Measurements from ENCODE around the gene DOHH.
A peak's percentile ranks its signal among the peaks of the same experiment; 100 is the strongest.
"Not testable (repeated sequence)": the region's sequence is repeated elsewhere in the genome, so short reads cannot be mapped to it uniquely, and the experiment has no call there.

The DOHH gene

GRCh38 chr19:3459089-3459881 is 41.2 kb downstream of the DOHH start:
- DNase-seq (ENCODE audit: low spot score), result no peak

GRCh38 chr19:3458229-3459088 is 42.0 kb downstream of the DOHH start:
- DNase-seq (ENCODE audit: low spot score), result no peak

- DNase-seq (ENCODE audit: low spot score), result no peak
These were observed 42.8 kb downstream of the DOHH start for GRCh38 chr19:3457528-3458228.

GRCh38 chr19:3456925-3457527 is 43.4 kb downstream of the DOHH start:
- no peak for DNase-seq (ENCODE audit: low spot score)

GRCh38 chr19:3455960-3456601 is 44.4 kb downstream of the DOHH start:
- no peak for DNase-seq (ENCODE audit: low spot score)

- no peak for DNase-seq (ENCODE audit: low spot score)
These were observed 45.0 kb downstream of the DOHH start for GRCh38 chr19:3455393-3455955.

- no peak for DNase-seq (ENCODE audit: low spot score)
These were observed 45.6 kb downstream of the DOHH start for GRCh38 chr19:3454656-3455392.

GRCh38 chr19:3453840-3454239 is 46.6 kb downstream of the DOHH start:
- DNase-seq (ENCODE audit: low spot score), result no peak

- not testable (repeated sequence) for DNase-seq (ENCODE audit: low spot score)
These were observed 47.6 kb downstream of the DOHH start for GRCh38 chr19:3452942-3453214.

GRCh38 chr19:3452171-3452941 is 48.1 kb downstream of the DOHH start:
- no peak for DNase-seq (ENCODE audit: low spot score)

GRCh38 chr19:3451451-3451866 is 49.0 kb downstream of the DOHH start:
- no peak for DNase-seq (ENCODE audit: low spot score)

GRCh38 chr19:3450796-3451411 is 49.6 kb downstream of the DOHH start:
- DNase-seq (ENCODE audit: low spot score), result peak; percentile 14

- no peak for DNase-seq (ENCODE audit: low spot score)
These were observed 51.7 kb downstream of the DOHH start for GRCh38 chr19:3448616-3449334.

GRCh38 chr19:3446657-3447056 is 53.8 kb downstream of the DOHH start:
- DNase-seq (ENCODE audit: low spot score), result not testable (repeated sequence)

GRCh38 chr19:3444695-3445234 is 55.7 kb downstream of the DOHH start:
- no peak for DNase-seq (ENCODE audit: low spot score)

- DNase-seq (ENCODE audit: low spot score), result no peak
These were observed 56.4 kb downstream of the DOHH start for GRCh38 chr19:3443840-3444694.

- DNase-seq (ENCODE audit: low spot score), result no peak
These were observed 57.9 kb downstream of the DOHH start for GRCh38 chr19:3442487-3443071.
